PC-3 (cell line): ENCODE measurements around the gene SRM. TPM values are rescaled to one million over a fixed set of nuclear protein-coding genes. Genes with fewer than 3 reads are reported as not detected.

Source experiments
- ATAC-seq: fragments of 200-7000 bp; cut with Tn5 transposase; 2 replicates; pipeline ENCODE4 v1.9.1; 2020; ENCODE audit warnings: mild to moderate bottlenecking, moderate library complexity
- BruUV-seq: library from RNA; stranded (reverse); fragments of 400-500 nt; replicated peaks from 2 replicates; lab custom pipeline; 2021; lab: Mats Ljungman, UMichigan
- CTCF ChIA-PET: fragments of 300-600 bp; sonication (Branson Sonifier 250); formaldehyde crosslinking; loops from one replicate; lab custom pipeline; 2022; ENCODE audit warnings: antibody characterized with exemption; lab: Charles Lee
- POLR2A ChIA-PET: fragments of 300-600 bp; sonication (Branson Sonifier 250); formaldehyde crosslinking; loops from one replicate; lab custom pipeline; 2022; ENCODE audit warnings: antibody characterized with exemption; ENCODE audit not compliant: unreplicated experiment; lab: Charles Lee
- DNase-seq: peaks from one replicate; pipeline ENCODE4 v3.0.0-alpha.2; 2015
- H2AFZ ChIP-seq: fragments of 300-600 bp; sonication (generic); 2 replicates; pipeline ENCODE4 v1.6.0; 2016; ENCODE audit warnings: antibody characterized with exemption, low read length
- H3F3A ChIP-seq: fragments of 300-600 bp; sonication (generic); one replicate; pipeline ENCODE4 v1.6.0; 2017; ENCODE audit warnings: antibody characterized with exemption, low read length, control low read depth, mild to moderate bottlenecking; ENCODE audit not compliant: unreplicated experiment
- H3K27ac ChIP-seq: fragments of 300-600 bp; sonication (generic); 2 replicates; pipeline ENCODE4 v1.5.1; 2016; ENCODE audit warnings: mild to moderate bottlenecking, low read length
- H3K27me3 ChIP-seq: fragments of 300-600 bp; sonication (generic); 2 replicates; pipeline ENCODE4 v1.6.1; 2016; ENCODE audit warnings: low read length, mixed read lengths
- H3K36me3 ChIP-seq: fragments of 300-600 bp; sonication (generic); 2 replicates; pipeline ENCODE4 v1.6.1; 2016; ENCODE audit warnings: low read depth, mixed run types, low read length, mixed read lengths
- H3K4me1 ChIP-seq: fragments of 300-600 bp; sonication (generic); 2 replicates; pipeline ENCODE4 v1.5.1; 2016; ENCODE audit warnings: low read length; ENCODE audit not compliant: insufficient read depth
- H3K4me2 ChIP-seq: fragments of 300-600 bp; sonication (generic); 2 replicates; pipeline ENCODE4 v1.6.0; 2016; ENCODE audit warnings: low read length
- H3K4me3 ChIP-seq: fragments of 300-600 bp; sonication (generic); 2 replicates; pipeline ENCODE4 v1.5.1; 2016; ENCODE audit warnings: mild to moderate bottlenecking, low read length, mixed read lengths
- H3K79me2 ChIP-seq: fragments of 300-600 bp; sonication (generic); 2 replicates; pipeline ENCODE4 v1.6.1; 2017; ENCODE audit warnings: low read length, mixed read lengths
- H3K9ac ChIP-seq: fragments of 300-600 bp; sonication (generic); 2 replicates; pipeline ENCODE4 v1.6.0; 2016; ENCODE audit warnings: mild to moderate bottlenecking, low read length
- H3K9me2 ChIP-seq: fragments of 300-600 bp; sonication (generic); replicated peaks from 2 replicates; pipeline ENCODE4 v1.6.1; 2016; ENCODE audit warnings: mixed run types, low read length, mixed read lengths
- H3K9me3 ChIP-seq: fragments of 300-600 bp; sonication (generic); 2 replicates; pipeline ENCODE4 v1.6.1; 2016; ENCODE audit warnings: low read length, mixed read lengths
- H4K20me1 ChIP-seq: fragments of 300-600 bp; sonication (generic); 2 replicates; pipeline ENCODE4 v1.6.1; 2016; ENCODE audit warnings: low read length, mixed read lengths
- EZH2 ChIP-seq: fragments of 300-600 bp; sonication (generic); IDR thresholded peaks from one replicate; pipeline ENCODE4 v1.6.1; 2017; ENCODE audit warnings: antibody characterized with exemption, mild to moderate bottlenecking, low read length; ENCODE audit not compliant: unreplicated experiment
- EZH2phosphoT487 ChIP-seq: fragments of 300-600 bp; sonication (generic); IDR thresholded peaks from 2 replicates; pipeline ENCODE4 v1.6.1; 2018; ENCODE audit warnings: mild to moderate bottlenecking, antibody characterized with exemption, low read length, borderline replicate concordance
- intact Hi-C: fragments of 100-400 bp; cut with micrococcal nuclease; formaldehyde crosslinking; loops from 2 replicates; pipeline ENCODE4 v1.9.0; 2023
- total RNA-seq: library from RNA; depleted of rRNA; stranded (reverse); fragments of >200 nt; gene quantifications from 2 replicates; pipeline ENCODE4 v1.2.3, GENCODE V29; 2014
- TF ChIP-seq, protein P1 (sequence below): fragments of 300-600 bp; sonication (generic); conservative IDR thresholded peaks from 2 replicates; pipeline ENCODE4 v1.5.1; 2017; ENCODE audit warnings: antibody characterized with exemption, low read depth, mild to moderate bottlenecking, low read length

Gene SRM
- total RNA-seq, 1 experiment from 2014 or later: 151 TPM

DNA sequence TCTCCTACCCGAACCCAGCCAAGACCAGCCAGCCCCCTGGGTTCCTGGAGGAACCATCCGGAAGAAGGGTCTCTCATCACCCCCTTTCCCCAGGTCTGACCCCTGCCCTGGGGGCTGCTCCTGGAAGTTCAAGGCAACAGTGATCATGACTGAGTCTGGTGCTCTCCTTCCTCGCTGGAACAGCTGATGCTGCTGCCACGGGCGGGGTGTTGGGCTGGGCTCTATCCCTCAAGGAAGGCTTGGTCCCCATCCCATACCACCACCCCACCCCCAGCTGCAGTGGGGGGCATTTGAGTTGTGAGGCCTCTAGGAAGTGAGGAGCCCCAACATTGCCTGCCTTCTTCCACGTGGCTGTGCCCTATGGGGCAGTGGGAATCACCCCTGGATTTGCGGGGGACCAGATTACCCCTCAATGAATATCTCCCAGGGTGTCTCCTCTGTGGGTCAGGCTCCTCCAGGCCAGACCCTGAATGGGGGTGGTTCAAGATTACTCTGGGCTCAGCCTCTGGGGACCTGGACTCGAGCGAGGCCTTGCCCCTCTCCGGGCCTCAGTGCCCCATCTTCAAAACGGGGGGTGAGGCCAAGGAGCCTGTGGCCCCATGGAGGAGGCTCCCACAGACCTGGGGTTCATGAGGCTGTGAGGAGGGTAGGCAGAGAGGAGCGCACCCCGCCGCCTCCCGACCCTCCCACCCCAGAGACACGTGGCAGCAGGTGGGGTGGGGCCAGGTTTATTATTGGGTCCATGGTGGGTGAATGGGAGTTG is 15.6 kb downstream of the SRM start:
- ATAC-seq: no peak
- intact Hi-C loops: no loop called here
- H3K27ac ChIP-seq: no peak overlapping the region
- H3K9me2 ChIP-seq: no peaks in the 10 kb centered on the region
- H3K27me3 ChIP-seq: no peaks in the 10 kb centered on the region
- H4K20me1 ChIP-seq: no peaks in the 10 kb centered on the region
- POLR2A ChIA-PET: no interaction called here
- no peak for TF ChIP-seq EZH2phosphoT487
- TF ChIP-seq, protein P1, sequence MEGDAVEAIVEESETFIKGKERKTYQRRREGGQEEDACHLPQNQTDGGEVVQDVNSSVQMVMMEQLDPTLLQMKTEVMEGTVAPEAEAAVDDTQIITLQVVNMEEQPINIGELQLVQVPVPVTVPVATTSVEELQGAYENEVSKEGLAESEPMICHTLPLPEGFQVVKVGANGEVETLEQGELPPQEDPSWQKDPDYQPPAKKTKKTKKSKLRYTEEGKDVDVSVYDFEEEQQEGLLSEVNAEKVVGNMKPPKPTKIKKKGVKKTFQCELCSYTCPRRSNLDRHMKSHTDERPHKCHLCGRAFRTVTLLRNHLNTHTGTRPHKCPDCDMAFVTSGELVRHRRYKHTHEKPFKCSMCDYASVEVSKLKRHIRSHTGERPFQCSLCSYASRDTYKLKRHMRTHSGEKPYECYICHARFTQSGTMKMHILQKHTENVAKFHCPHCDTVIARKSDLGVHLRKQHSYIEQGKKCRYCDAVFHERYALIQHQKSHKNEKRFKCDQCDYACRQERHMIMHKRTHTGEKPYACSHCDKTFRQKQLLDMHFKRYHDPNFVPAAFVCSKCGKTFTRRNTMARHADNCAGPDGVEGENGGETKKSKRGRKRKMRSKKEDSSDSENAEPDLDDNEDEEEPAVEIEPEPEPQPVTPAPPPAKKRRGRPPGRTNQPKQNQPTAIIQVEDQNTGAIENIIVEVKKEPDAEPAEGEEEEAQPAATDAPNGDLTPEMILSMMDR: no peak
- no peak for TF ChIP-seq EZH2
- no peaks in the 10 kb centered on the region for H3K36me3 ChIP-seq
- no TSS peak for BruUV-seq
- CTCF ChIA-PET: no interaction called here
- H3K4me3 ChIP-seq: no peak overlapping the region
- no peaks in the 10 kb centered on the region for H3K9me3 ChIP-seq
- no peaks in the 10 kb centered on the region for H3K4me1 ChIP-seq
- no peak overlapping the region for H3K4me2 ChIP-seq
- no peak for DNase-seq
- H3K9ac ChIP-seq: no peak overlapping the region
- no peaks in the 10 kb centered on the region for H3F3A ChIP-seq
- no peaks in the 10 kb centered on the region for H3K79me2 ChIP-seq
- no peak overlapping the region for H2AFZ ChIP-seq

DNA sequence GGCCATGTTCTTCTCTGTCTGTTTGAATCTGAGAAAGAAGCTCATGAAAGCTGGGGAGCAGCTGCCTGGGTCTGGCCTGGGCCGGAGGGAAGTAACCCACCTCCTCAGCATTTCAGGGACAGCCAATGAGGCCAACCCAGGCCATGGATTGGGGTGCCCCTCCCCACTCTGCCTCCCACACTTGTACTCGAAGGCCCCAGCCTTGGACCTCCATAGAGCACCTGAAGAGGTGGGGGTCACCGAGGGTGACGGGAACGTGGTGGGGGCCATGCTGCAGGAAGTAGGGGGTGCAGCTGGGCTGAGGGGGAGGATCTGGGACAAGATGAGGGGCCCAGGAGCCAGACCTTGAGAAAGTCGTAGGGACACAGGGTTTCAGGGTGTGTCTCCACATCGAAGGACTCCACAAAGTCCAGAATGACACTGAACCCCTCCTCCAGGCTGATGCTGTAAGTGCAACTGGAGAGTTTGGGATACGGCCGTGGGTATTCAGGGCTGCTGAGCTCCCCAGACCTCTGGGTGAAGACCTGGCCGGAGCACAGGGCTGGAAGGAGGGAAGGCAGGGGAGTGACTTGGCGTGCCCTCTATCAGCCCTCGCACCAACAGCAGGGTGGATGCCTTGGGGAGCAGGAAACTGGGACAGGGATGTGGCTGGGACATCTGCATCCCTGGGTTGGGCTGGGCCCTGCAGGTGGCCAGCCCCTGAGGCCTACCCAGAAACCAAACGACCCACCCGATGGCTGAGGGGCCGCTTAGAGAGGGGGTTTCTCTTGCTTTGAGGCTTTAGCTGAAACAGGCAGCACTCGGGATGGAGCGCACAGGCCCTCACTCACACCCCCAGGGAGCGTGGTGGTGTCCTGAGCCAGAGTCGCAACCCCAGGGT is 16.6 kb downstream of the SRM start:
- CTCF ChIA-PET: no interaction called here
- ATAC-seq: no peak

More for the DNA sequence above, 16.6 kb downstream of the SRM start:
- H3K9me3 ChIP-seq: no peaks in the 10 kb centered on the region
- TF ChIP-seq EZH2phosphoT487 (no peak), EZH2 (no peak)
- TF ChIP-seq, protein P1: no peak
- no peak overlapping the region for H3K9ac ChIP-seq
- no peaks in the 10 kb centered on the region for H3K4me1 ChIP-seq
- no peaks in the 10 kb centered on the region for H3K9me2 ChIP-seq
- H2AFZ ChIP-seq: no peak overlapping the region
- no peaks in the 10 kb centered on the region for H3F3A ChIP-seq
- BruUV-seq: no TSS peak
- H3K36me3 ChIP-seq: no peaks in the 10 kb centered on the region
- H4K20me1 ChIP-seq: no peaks in the 10 kb centered on the region
- intact Hi-C loops: no loop called here
- H3K79me2 ChIP-seq: no peaks in the 10 kb centered on the region
- no peak overlapping the region for H3K4me2 ChIP-seq
- H3K4me3 ChIP-seq: no peak overlapping the region
- H3K27ac ChIP-seq: no peak overlapping the region
- DNase-seq: no peak
- POLR2A ChIA-PET: no interaction called here
- H3K27me3 ChIP-seq: no peaks in the 10 kb centered on the region
